Measurements from ENCODE around the gene ANKRD10.

ANKRD10 gene

GRCh38 chr13:110885516-110885915, 29.4 kb downstream of the ANKRD10 start:
- FAIRE-seq, result no peak

- no peak for FAIRE-seq
These were observed 30.4 kb downstream of the ANKRD10 start for GRCh38 chr13:110884517-110884916.

- FAIRE-seq, result no peak
These were observed 31.3 kb downstream of the ANKRD10 start for GRCh38 chr13:110883542-110883941.

- FAIRE-seq, result no peak
These were observed 31.9 kb downstream of the ANKRD10 start for GRCh38 chr13:110882972-110883371.

- FAIRE-seq, result no peak
These were observed 32.8 kb downstream of the ANKRD10 start for GRCh38 chr13:110881839-110882627.

- FAIRE-seq, result no peak
These were observed 34.2 kb downstream of the ANKRD10 start for GRCh38 chr13:110880627-110881026.

- FAIRE-seq, result no peak
These were observed 35.4 kb downstream of the ANKRD10 start for GRCh38 chr13:110879482-110879881.

GRCh38 chr13:110877737-110878258, 37.1 kb downstream of the ANKRD10 start:
- no peak for FAIRE-seq

GRCh38 chr13:110876609-110877008, 38.3 kb downstream of the ANKRD10 start:
- no peak for FAIRE-seq

GRCh38 chr13:110875241-110875640, 39.6 kb downstream of the ANKRD10 start:
- no peak for FAIRE-seq

GRCh38 chr13:110874508-110874960, 40.3 kb downstream of the ANKRD10 start:
- no peak for FAIRE-seq

- FAIRE-seq, result no peak
These were observed 41.0 kb downstream of the ANKRD10 start for GRCh38 chr13:110873639-110874507.

- FAIRE-seq, result no peak
These were observed 41.9 kb downstream of the ANKRD10 start for GRCh38 chr13:110872768-110873638.

- FAIRE-seq, result no peak
These were observed 42.7 kb downstream of the ANKRD10 start for GRCh38 chr13:110872034-110872767.

- peak; percentile 83 for FAIRE-seq
These were observed 44.8 kb downstream of the ANKRD10 start for GRCh38 chr13:110869805-110870706.

- FAIRE-seq, result no peak
These were observed 45.6 kb downstream of the ANKRD10 start for GRCh38 chr13:110869231-110869804.

GRCh38 chr13:110868720-110869119, 46.1 kb downstream of the ANKRD10 start:
- no peak for FAIRE-seq

- no peak for FAIRE-seq
These were observed 47.5 kb downstream of the ANKRD10 start for GRCh38 chr13:110867380-110867779.

- FAIRE-seq, result no peak
These were observed 48.2 kb downstream of the ANKRD10 start for GRCh38 chr13:110866491-110867170.

- FAIRE-seq, result no peak
These were observed 51.2 kb downstream of the ANKRD10 start for GRCh38 chr13:110863685-110864084.
